ENCODE measurements around the gene CNTNAP2. TPM values are rescaled to one million over a fixed set of nuclear protein-coding genes. Genes with fewer than 3 reads are reported as not detected.
A peak's percentile ranks its signal among the peaks of the same experiment; 100 is the strongest.

Gene CNTNAP2
- total and polyA plus RNA-seq, 7 experiments from 2014 or later: 0.02 to 0.48 (median 0.24) TPM; not detected in 2

DNA sequence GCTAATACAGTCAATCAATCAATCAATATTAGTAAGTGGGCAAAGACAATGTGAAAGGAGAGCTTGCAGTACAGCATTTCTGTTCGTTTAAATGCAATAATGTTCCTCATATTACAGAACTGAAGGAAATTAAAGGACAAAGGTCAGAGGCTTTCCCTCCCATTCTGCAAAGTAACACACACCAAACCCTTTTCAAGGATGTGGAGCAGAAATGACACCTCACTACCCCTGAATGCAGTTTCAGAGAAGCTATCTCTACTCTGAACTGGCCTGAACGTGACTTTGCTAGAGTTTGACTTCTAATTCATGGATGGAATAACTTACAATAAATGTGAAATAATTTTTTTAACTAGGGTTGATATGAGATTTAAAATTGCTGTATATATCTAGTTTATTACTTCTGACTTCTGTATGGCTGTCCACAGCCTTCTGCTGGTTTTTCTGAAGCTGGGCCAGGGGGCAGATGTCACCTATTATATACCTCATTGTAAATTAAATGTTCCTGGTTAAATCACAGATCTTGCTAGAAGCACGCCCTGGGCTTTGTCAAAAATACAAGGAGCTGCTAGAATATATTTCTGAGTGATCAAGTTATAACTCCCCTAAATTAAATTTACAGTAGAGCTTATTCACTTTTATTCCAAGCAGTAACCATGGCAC, 2317.1 kb downstream of the CNTNAP2 start:
- Mint-ChIP-seq H3K9me3 (peaks cover 0 to 10% (median 0%) of the 10 kb centered on the region in 11 donors), H3K4me1 (no peaks in the 10 kb centered on the region), H3K27me3 (peaks cover 0 to 5% (median 0%) of the 10 kb centered on the region in 5 donors), H3K27ac (no peak overlapping the region), H3K4me3 (no peak overlapping the region), H3K36me3 (no peaks in the 10 kb centered on the region)
- no peak for DNase-seq
- ATAC-seq: no peak
- ChIA-PET POLR2A (no interaction called here), CTCF (no interaction called here)
- H3K4me3 ChIP-seq (ENCODE audit: low read length): no peak overlapping the region
- H3K4me1 ChIP-seq (ENCODE audit: control insufficient read depth in 2 of 2, insufficient read depth in 2 of 2, low read length in 2 of 2): no peaks in the 10 kb centered on the region
- intact Hi-C loops (cut with micrococcal nuclease): no loop called here
- H3K27me3 ChIP-seq (ENCODE audit: control insufficient read depth in 2 of 2, insufficient read depth in 2 of 2, low read length in 2 of 2): no peaks in the 10 kb centered on the region
- no peaks in the 10 kb centered on the region for H3K36me3 ChIP-seq (ENCODE audit: control insufficient read depth in 2 of 3, insufficient read depth in 3 of 3, low read length in 3 of 3)
- no peaks in the 10 kb centered on the region for H3K9me3 ChIP-seq (ENCODE audit: control insufficient read depth in 2 of 3, low read length in 3 of 3)
- no peak overlapping the region for H3K27ac ChIP-seq (ENCODE audit: low read depth, low read length)

DNA sequence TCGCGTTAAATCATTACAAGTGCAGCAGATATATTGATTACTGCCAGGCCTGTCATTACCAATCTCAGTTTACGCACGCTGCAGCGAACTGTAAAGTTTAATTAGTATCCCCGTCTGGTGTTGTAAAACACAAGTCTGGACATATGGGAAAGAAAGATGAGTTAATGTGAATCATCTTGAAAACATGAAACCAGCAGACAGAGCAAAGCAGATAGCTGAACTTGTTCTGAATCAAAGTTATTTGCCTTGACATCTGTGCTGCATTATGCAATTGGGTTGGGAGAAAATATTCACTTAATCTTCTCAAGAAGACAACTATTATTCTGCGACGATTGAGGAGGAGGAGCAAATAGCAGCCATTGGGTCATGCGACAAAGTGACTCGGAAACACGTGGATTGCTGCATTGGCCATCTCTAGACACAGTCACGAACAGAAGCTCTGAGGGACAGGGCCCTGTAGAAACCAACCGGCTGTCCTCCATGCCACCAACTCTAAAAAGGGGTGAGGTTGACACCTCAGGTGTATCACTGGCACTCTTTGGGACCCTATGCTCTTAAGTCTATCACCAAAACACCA, 2317.7 kb downstream of the CNTNAP2 start:
- Histone ChIP-seq H3K4me3 (ENCODE audit: low read length) (no peak overlapping the region), H3K27ac (ENCODE audit: low read depth, low read length) (no peak overlapping the region), H3K36me3 (ENCODE audit: control insufficient read depth in 2 of 3, insufficient read depth in 3 of 3, low read length in 3 of 3) (no peaks in the 10 kb centered on the region), H3K9me3 (ENCODE audit: control insufficient read depth in 2 of 3, low read length in 3 of 3) (no peaks in the 10 kb centered on the region), H3K4me1 (ENCODE audit: control insufficient read depth in 2 of 2, insufficient read depth in 2 of 2, low read length in 2 of 2) (no peaks in the 10 kb centered on the region), H3K27me3 (ENCODE audit: control insufficient read depth in 2 of 2, insufficient read depth in 2 of 2, low read length in 2 of 2) (no peaks in the 10 kb centered on the region)
- DNase-seq (no peak), ATAC-seq (no peak)
- ChIA-PET CTCF (no interaction called here), POLR2A (no interaction called here)
- intact Hi-C loops (cut with micrococcal nuclease): no loop called here
- Mint-ChIP-seq H3K36me3 (no peaks in the 10 kb centered on the region), H3K9me3 (peaks cover 0 to 10% (median 0%) of the 10 kb centered on the region in 11 donors), H3K4me1 (no peaks in the 10 kb centered on the region), H3K4me3 (no peak overlapping the region), H3K27ac (no peak overlapping the region), H3K27me3 (peaks cover 0 to 5% (median 0%) of the 10 kb centered on the region in 5 donors)

DNA sequence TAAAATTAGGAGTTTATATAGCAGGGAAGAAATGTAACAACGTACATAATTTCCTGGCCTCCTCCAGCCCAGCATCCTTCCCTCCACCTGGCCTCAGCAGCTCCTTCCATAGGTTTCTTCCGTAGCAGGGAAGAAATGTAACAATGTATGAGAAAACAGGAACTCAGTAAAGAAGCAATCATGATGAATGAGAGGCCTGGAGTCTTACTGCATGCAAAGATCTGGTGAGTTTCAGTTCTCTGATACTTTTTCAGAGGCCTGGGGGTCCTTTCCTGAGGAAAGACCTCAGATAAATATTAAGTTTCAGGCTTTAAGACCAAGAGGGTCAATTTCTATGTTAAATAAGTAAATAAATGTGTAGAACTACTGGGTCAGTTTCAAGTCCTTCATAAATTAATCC, 2318.3 kb downstream of the CNTNAP2 start:
- POLR2A ChIA-PET: no interaction called here

DNA sequence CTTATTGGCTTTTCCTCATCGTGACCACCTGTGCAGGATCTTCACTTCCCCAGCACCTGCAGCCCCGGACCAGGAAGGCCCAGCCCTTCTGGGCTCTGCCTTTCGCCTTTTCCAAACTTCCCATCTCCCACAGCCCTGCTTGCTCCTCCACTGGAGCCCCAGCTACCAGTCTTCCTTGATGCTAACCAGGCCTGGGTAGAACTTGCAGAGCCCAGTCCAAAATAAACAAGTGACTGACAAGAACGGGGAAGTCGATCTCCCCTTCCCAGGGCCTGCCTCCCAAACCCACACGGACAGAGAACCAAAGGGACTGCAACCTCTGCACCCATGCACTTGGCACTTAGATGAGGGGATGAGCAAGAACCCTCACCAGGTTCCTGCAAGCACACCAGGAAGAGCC, 2319.1 kb downstream of the CNTNAP2 start:
- Histone ChIP-seq H3K27ac (ENCODE audit: low read depth, low read length) (no peak overlapping the region), H3K36me3 (ENCODE audit: control insufficient read depth in 2 of 3, insufficient read depth in 3 of 3, low read length in 3 of 3) (no peaks in the 10 kb centered on the region), H3K4me1 (ENCODE audit: control insufficient read depth in 2 of 2, insufficient read depth in 2 of 2, low read length in 2 of 2) (no peaks in the 10 kb centered on the region), H3K4me3 (ENCODE audit: low read length) (no peak overlapping the region), H3K27me3 (ENCODE audit: control insufficient read depth in 2 of 2, insufficient read depth in 2 of 2, low read length in 2 of 2) (no peaks in the 10 kb centered on the region), H3K9me3 (ENCODE audit: control insufficient read depth in 2 of 3, low read length in 3 of 3) (no peaks in the 10 kb centered on the region)
- no peak overlapping the region for H3K4me3 Mint-ChIP-seq
- CTCF ChIA-PET: no interaction called here
- ATAC-seq: no peak
- no peaks in the 10 kb centered on the region for H3K9me3 Mint-ChIP-seq
- no peaks in the 10 kb centered on the region for H3K4me1 Mint-ChIP-seq
- POLR2A ChIA-PET: no interaction called here
- peaks cover 0 to 5% (median 0%) of the 10 kb centered on the region in 5 donors for H3K27me3 Mint-ChIP-seq
- H3K36me3 Mint-ChIP-seq: no peaks in the 10 kb centered on the region
- DNase-seq: no peak
- peak overlapping the region in 1 of 9 donors; percentile 51 for H3K27ac Mint-ChIP-seq
- intact Hi-C loops (cut with micrococcal nuclease): no loop called here

More for the DNA sequence above, 2318.3 kb downstream of the CNTNAP2 start:
- no peaks in the 10 kb centered on the region for H3K36me3 ChIP-seq (ENCODE audit: control insufficient read depth in 2 of 3, insufficient read depth in 3 of 3, low read length in 3 of 3)
- DNase-seq: no peak
- H3K4me1 Mint-ChIP-seq: no peaks in the 10 kb centered on the region
- no peak overlapping the region for H3K27ac Mint-ChIP-seq
- peaks cover 0 to 5% (median 0%) of the 10 kb centered on the region in 5 donors for H3K27me3 Mint-ChIP-seq
- no peaks in the 10 kb centered on the region for H3K9me3 ChIP-seq (ENCODE audit: control insufficient read depth in 2 of 3, low read length in 3 of 3)
- no peak overlapping the region for H3K27ac ChIP-seq (ENCODE audit: low read depth, low read length)
- CTCF ChIA-PET: no interaction called here
- H3K9me3 Mint-ChIP-seq: peaks cover 0 to 5% (median 0%) of the 10 kb centered on the region in 11 donors
- intact Hi-C loops (cut with micrococcal nuclease): no loop called here
- ATAC-seq: no peak
- H3K4me3 Mint-ChIP-seq: no peak overlapping the region
- no peaks in the 10 kb centered on the region for H3K27me3 ChIP-seq (ENCODE audit: control insufficient read depth in 2 of 2, insufficient read depth in 2 of 2, low read length in 2 of 2)
- H3K4me3 ChIP-seq (ENCODE audit: low read length): no peak overlapping the region
- no peaks in the 10 kb centered on the region for H3K36me3 Mint-ChIP-seq
- H3K4me1 ChIP-seq (ENCODE audit: control insufficient read depth in 2 of 2, insufficient read depth in 2 of 2, low read length in 2 of 2): no peaks in the 10 kb centered on the region

DNA sequence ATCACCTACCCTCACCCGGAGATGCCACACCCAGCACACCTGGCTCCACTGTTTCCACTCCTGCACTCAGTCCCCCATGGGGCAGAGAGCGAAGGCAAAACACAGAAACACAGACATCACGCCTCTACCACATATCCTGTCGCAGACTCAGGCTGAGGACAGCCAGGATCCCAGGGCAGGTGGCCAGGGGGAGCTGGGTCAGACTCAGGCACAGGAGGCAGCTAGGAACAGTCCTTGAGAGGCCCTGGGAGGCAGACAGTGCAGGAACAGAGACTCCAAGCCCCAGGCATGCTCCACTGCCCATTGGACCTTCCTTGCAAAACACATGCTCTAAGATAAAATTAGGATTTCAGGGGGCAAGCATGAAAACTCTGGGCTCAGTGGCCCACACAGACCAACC, 2319.5 kb downstream of the CNTNAP2 start:
- Histone ChIP-seq H3K36me3 (ENCODE audit: control insufficient read depth in 2 of 3, insufficient read depth in 3 of 3, low read length in 3 of 3) (no peaks in the 10 kb centered on the region), H3K4me3 (ENCODE audit: low read length) (no peak overlapping the region), H3K27ac (ENCODE audit: low read depth, low read length) (no peak overlapping the region), H3K4me1 (ENCODE audit: control insufficient read depth in 2 of 2, insufficient read depth in 2 of 2, low read length in 2 of 2) (no peaks in the 10 kb centered on the region), H3K9me3 (ENCODE audit: control insufficient read depth in 2 of 3, low read length in 3 of 3) (no peaks in the 10 kb centered on the region), H3K27me3 (ENCODE audit: control insufficient read depth in 2 of 2, insufficient read depth in 2 of 2, low read length in 2 of 2) (no peaks in the 10 kb centered on the region)
- POLR2A ChIA-PET: no interaction called here
- H3K9me3 Mint-ChIP-seq: no peaks in the 10 kb centered on the region
- no peaks in the 10 kb centered on the region for H3K4me1 Mint-ChIP-seq
- H3K36me3 Mint-ChIP-seq: no peaks in the 10 kb centered on the region
- peaks cover 0 to 6% (median under 1%) of the 10 kb centered on the region in 5 donors for H3K27me3 Mint-ChIP-seq
- no peak overlapping the region for H3K27ac Mint-ChIP-seq
- no peak overlapping the region for H3K4me3 Mint-ChIP-seq
- intact Hi-C loops (cut with micrococcal nuclease): no loop called here
- ATAC-seq (no peak), DNase-seq (no peak)
- CTCF ChIA-PET: no interaction called here

DNA sequence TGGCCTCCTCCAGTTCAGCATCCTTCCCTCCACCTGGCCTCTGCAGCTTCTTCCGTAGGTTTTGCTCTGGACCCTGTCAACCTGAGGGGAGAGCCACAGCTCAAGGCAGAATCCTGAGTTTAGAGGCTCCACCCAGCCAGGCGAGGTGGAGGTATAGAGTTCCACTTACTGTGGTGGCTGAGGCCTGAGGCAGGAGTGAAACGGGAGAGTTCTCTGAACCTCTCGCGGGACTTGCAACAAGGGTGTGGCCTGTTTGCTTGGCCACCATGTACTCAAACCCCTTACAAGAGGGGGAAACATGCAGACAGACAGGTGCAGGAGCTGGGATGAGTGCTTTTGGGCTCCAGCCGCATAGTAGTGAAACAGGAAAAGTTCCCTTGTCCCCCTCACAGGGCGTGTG, 2320.0 kb downstream of the CNTNAP2 start:
- Mint-ChIP-seq H3K27me3 (peaks cover 0 to 10% (median 4%) of the 10 kb centered on the region in 5 donors), H3K36me3 (no peaks in the 10 kb centered on the region), H3K4me3 (no peak overlapping the region), H3K9me3 (no peaks in the 10 kb centered on the region), H3K4me1 (no peaks in the 10 kb centered on the region), H3K27ac (no peak overlapping the region)
- no peak overlapping the region for H3K27ac ChIP-seq (ENCODE audit: low read depth, low read length)
- H3K4me3 ChIP-seq (ENCODE audit: low read length): no peak overlapping the region
- no peaks in the 10 kb centered on the region for H3K9me3 ChIP-seq (ENCODE audit: control insufficient read depth in 2 of 3, low read length in 3 of 3)
- no peaks in the 10 kb centered on the region for H3K27me3 ChIP-seq (ENCODE audit: control insufficient read depth in 2 of 2, insufficient read depth in 2 of 2, low read length in 2 of 2)
- DNase-seq: no peak
- POLR2A ChIA-PET: no interaction called here
- intact Hi-C loops (cut with micrococcal nuclease): no loop called here
- no peak for ATAC-seq
- H3K36me3 ChIP-seq (ENCODE audit: control insufficient read depth in 2 of 3, insufficient read depth in 3 of 3, low read length in 3 of 3): no peaks in the 10 kb centered on the region
- CTCF ChIA-PET: no interaction called here
- H3K4me1 ChIP-seq (ENCODE audit: control insufficient read depth in 2 of 2, insufficient read depth in 2 of 2, low read length in 2 of 2): no peaks in the 10 kb centered on the region

DNA sequence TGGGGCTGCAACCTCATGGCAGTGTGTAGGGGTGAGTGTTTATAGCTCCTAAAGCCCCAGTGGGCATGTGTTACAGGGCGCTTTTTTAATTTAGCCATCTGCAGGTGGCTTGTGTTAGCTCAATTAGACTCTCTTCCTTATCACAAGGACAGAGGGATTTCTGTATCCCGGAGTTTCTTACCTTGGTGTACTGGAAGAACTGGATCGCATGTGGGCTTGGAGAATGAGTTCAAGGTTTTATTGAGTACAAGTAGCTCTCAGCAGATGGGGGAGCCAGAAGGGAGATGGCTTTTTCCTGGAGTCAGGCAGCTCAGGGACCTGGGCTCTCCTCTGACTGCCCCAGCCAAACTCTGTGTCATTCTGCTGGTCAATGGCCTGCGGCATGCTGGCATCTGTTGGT, 2320.4 kb downstream of the CNTNAP2 start:
- intact Hi-C loops (cut with micrococcal nuclease): no loop called here
- no peak overlapping the region for H3K4me3 Mint-ChIP-seq
- Histone ChIP-seq H3K4me3 (ENCODE audit: low read length) (no peak overlapping the region), H3K9me3 (ENCODE audit: control insufficient read depth in 2 of 3, low read length in 3 of 3) (no peaks in the 10 kb centered on the region), H3K4me1 (ENCODE audit: control insufficient read depth in 2 of 2, insufficient read depth in 2 of 2, low read length in 2 of 2) (no peaks in the 10 kb centered on the region), H3K27ac (ENCODE audit: low read depth, low read length) (no peak overlapping the region), H3K27me3 (ENCODE audit: control insufficient read depth in 2 of 2, insufficient read depth in 2 of 2, low read length in 2 of 2) (no peaks in the 10 kb centered on the region), H3K36me3 (ENCODE audit: control insufficient read depth in 2 of 3, insufficient read depth in 3 of 3, low read length in 3 of 3) (no peaks in the 10 kb centered on the region)
- ChIA-PET POLR2A (no interaction called here), CTCF (no interaction called here)
- peaks cover 0 to 10% (median 4%) of the 10 kb centered on the region in 5 donors for H3K27me3 Mint-ChIP-seq
- H3K36me3 Mint-ChIP-seq: no peaks in the 10 kb centered on the region
- ATAC-seq (no peak), DNase-seq (no peak)
- H3K4me1 Mint-ChIP-seq: no peaks in the 10 kb centered on the region
- no peak overlapping the region for H3K27ac Mint-ChIP-seq
- H3K9me3 Mint-ChIP-seq: no peaks in the 10 kb centered on the region
